Measurements from ENCODE around the gene DMBT1.
"Not testable (repeated sequence)": the region's sequence is repeated elsewhere in the genome, so short reads cannot be mapped to it uniquely, and the experiment has no call there.

The DMBT1 gene

DNA sequence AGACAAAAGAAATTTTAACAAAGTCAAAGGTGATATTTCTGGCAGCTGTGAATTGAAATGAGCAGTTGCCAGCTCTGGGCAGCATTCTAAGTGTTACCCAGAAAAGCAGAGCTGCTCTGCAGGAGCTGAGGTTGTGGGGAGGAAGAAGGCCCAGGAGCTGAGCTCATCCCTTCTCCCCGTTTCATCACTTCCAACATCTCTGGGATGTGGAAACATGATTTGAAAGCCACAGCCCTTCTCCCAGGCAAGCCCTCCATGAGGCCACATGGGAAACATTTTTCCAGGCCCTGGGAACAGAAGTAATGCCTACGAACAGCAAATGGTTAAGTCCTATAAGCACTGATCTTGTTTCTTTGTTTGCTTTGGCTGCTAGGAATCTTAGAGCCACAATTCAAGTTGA lies 10.9 kb upstream of the DMBT1 start:
- DNase-seq = no peak

DNA sequence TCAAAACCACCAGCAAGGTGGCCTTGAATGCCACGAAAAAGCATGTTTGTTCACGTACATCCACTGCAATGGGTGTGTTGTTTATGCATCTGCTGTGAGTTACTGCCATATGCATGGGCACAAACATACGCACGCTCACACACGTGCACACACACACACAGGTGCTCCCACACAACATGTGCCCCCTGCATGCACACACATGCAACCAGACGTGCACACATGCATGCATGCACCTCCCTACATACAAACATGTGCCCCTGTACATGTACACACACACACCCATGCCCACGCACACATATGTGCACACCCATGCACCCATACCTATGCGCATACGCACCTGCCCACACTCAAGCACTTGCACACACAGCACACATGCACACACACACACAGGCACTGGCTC lies 10.1 kb upstream of the DMBT1 start:
- DNase-seq = no peak

DNA sequence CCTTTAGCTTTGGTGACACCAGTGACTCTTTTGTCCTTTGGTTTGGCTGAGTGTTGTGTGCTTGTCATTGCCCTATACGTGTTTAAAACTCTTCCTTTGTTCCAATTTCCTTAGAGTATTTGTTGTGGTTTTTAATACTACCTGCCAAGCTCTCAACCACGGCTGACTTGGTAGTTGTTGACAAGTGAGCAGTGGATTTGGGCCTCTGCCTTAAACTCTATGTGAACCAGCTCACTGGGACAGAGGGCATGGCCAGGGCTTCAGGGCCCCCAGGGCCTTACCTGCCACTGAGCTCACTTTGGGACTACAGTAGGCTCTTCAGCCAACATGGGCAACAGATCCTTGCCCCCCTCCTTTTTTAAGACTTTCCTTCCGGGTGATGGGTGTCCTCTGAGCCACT lies 9.6 kb upstream of the DMBT1 start:
- no peak for DNase-seq

- DNase-seq = peak; percentile 32
Observed at GRCh38 chr10:122551450-122551849, 9.1 kb upstream of the DMBT1 start.

- no peak for DNase-seq
Observed at GRCh38 chr10:122553341-122553740, 7.2 kb upstream of the DMBT1 start.

DNA sequence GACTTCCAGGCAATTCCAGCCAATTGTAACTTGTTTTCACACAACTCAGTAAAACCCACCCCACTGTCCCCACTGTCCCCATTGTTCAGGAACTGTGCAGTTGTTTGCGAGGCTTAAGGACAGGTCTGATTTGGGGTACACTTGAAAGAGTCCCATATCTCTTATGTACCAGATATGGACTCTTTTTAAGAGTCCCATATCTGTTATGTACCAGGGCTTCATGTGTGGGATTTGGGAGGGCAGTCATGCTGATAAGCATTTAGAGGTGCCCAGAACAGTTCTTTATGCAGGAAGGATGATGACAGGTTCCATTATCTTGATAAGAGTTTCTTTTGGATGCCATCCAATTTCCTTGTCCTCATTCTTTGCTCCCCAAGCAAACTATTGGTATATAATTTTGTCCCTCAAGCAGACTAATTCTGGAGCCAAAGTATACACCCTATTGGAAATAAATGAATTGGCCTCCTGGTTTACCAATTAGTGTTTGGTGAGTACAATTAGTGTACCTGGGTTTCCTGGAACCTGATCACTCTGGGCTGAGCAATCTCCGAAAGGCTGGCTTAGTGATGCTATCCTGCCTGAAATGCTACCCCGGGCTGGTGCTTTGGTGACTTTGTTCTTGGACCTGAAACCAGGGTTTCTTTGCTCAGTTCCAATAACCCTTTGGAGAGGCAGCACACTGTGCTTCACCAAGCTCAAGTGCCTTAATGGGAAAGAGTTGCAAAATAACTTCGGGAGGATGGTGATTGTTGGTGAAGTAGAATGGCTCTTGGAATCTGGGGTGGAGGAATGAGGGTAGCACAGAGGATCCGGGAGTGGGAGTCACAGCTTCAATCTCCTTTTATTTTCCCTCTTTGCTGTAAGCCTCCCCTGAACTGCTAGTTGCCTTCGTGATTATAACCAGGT lies 6.2 kb upstream of the DMBT1 start:
- DNase-seq = no peak

GRCh38 chr10:122555442-122555841 lies 5.1 kb upstream of the DMBT1 start:
- DNase-seq = no peak

GRCh38 chr10:122557516-122557915 lies 3.0 kb upstream of the DMBT1 start:
- no peak for DNase-seq

- no peak for DNase-seq
Observed at GRCh38 chr10:122558452-122558851, 2.1 kb upstream of the DMBT1 start.

DNA sequence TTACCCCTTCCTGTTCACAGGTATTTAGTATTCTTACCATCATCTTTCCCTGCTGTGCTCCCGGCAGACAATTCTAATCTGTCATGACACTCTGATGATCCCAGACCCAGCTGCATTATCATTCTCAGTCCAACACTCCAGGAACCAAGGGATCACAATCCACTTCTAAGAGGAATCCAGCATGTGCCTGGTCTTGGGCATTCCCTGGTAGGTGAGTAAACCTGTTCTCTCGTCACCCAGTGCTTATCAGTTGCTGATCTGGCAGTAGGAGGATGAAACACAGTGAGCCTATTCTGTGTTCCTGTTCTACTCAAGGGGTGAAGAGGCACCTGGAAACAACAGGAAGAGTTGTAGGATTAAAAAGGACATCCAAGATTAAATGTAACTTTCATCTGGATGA lies 1.3 kb upstream of the DMBT1 start:
- DNase-seq = no peak

- DNase-seq = no peak
Observed at GRCh38 chr10:122561212-122561611, 658 bp downstream of the DMBT1 start.

DNA sequence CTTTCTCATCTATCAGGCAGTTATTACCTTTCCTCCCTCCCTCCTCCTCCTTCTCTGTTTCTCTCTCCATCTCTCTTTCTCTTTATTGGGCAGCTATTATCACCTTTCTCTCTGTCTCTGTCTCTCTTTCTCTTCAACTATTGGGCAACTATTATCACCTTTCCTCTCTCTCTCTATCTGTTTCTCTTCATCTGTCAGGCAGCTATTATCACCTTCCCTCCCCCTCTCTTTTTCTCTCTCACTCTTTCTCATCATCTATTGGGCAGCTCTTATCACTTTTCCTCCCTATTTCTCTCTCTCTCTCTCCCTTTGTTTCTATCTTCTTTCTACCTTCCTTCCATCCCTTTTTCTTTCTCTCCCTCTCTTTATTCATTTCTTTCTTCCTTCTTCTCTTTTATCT lies 1.2 kb downstream of the DMBT1 start:
- no peak for DNase-seq

GRCh38 chr10:122564980-122565379 lies 4.4 kb downstream of the DMBT1 start:
- no peak for DNase-seq

GRCh38 chr10:122565766-122566206 lies 5.2 kb downstream of the DMBT1 start:
- peak; percentile 60 for DNase-seq

GRCh38 chr10:122566632-122567031 lies 6.1 kb downstream of the DMBT1 start:
- no peak for DNase-seq

GRCh38 chr10:122567056-122567660 lies 6.6 kb downstream of the DMBT1 start:
- no peak for DNase-seq

GRCh38 chr10:122568551-122568950 lies 8.0 kb downstream of the DMBT1 start:
- no peak for DNase-seq

DNA sequence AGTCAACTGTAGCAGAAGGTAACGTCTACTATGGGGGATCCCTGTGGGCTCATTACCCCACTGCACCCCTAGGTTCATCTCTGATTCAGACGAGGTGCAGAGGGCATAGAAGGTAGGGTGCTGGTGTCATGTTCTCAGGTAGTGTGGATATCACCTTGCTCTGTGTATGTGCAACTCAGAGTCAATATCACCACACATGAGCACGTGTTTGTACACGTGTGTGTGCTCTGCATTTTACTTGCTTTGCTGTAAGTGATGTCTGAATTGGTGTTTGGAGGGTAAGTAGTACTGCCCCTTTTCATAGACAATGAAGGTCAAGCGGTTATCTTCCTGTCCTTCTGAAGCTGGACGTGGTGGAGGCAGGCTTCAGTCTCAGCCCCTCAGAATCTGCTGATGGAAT lies 10.4 kb downstream of the DMBT1 start:
- DNase-seq = no peak

DNA sequence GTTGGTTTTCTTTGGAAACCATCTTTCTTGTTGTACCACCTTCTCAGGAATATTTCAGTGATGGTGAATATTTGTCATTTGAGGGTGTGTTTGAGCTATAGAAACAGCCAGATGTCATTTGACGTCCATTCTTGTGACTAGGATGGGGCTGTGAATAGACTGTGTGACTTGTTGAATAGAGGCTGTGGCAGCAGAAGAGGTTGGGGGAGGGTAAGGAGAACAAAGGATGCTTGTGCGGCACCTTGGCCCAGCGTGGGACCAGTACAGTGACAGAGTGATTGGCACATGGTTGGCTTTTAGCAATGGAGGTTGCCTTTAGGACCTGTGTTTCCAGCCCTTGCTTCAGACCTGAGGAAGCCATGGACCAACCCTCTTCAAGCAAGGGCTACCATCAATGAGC lies 11.3 kb downstream of the DMBT1 start:
- DNase-seq = no peak

DNA sequence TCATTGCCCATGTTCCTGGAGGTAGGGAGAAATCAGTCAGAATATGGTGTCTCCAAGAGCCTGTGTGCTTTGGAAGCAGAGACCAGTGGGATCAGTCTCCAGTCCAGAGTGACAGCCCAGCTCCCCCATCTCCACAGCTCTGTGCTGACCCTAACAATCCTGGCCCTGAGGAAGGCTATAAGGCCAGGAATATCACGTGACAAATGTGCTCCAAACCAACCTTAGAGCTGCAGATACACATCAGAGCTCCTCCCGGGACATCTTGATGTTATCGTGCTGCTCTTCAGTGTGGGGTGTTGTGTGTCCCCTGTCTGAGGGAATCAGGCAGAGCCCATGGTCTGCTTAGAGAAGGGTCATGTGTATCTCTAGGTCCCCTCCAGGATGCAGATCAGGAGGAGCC lies 15.2 kb downstream of the DMBT1 start:
- DNase-seq = no peak

GRCh38 chr10:122576291-122576690 lies 15.7 kb downstream of the DMBT1 start:
- DNase-seq = no peak

- no peak for DNase-seq
Observed at GRCh38 chr10:122577311-122577885, 16.8 kb downstream of the DMBT1 start.

DNA sequence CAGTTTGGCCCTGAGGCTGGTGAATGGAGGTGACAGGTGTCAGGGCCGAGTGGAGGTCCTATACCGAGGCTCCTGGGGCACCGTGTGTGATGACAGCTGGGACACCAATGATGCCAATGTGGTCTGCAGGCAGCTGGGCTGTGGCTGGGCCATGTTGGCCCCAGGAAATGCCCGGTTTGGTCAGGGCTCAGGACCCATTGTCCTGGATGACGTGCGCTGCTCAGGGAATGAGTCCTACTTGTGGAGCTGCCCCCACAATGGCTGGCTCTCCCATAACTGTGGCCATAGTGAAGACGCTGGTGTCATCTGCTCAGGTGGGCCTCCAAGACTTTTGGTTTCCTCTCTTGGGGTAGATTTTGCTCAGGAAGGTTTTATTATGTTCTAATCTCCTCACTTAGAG lies 25.5 kb downstream of the DMBT1 start:
- not testable (repeated sequence) for DNase-seq

DNA sequence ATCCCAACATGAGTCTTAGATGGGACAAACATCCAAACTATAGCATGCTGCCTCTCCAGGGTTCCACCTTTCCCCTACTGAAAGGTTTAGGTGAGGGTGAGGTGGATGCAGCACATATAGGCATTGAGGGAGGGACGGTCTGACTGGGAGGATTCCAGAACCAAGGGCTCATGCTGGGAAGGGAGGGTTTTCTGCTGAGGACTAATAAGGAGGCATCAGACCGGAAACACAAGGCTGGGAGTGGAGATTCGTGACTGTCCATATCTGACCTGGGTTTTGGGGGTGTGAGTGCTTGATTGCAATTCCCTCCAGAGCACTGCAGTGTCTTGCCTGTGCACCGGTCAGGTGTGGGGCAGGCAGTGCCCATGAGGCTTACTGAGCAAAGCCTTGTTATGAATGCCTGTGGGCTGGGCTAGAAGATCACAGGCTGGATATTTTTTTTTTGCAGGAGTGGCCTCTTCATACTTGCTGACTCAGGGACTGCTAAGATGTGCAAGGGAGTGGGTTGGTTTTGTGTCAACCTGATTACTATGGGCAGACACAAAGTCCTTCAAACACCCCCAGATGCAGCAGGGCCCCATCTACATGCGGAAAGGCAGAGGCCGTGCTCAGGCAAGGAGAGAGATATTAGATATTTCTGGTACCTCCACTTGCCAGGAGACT lies 26.7 kb downstream of the DMBT1 start:
- DNase-seq = no peak

All from stimulated activated naive CD4-positive, alpha-beta T cell treated with Interleukin-2 at 50 U/mL for 16 hours (primary cell).